Loucy (cell line): Measurements from ENCODE around the gene SLC1A1.
A peak's percentile ranks its signal among the peaks of the same experiment; 100 is the strongest.

Source experiments
- H2AFZ ChIP-seq: fragments of 200-600 bp; sonication (generic); 2 replicates; pipeline ENCODE4 v1.6.0; 2016; ENCODE audit warnings: antibody characterized with exemption, mild to moderate bottlenecking, low read length, moderate library complexity
- H3F3A ChIP-seq: fragments of 200-600 bp; 2 replicates; pipeline ENCODE4 v1.6.0; 2016; ENCODE audit warnings: antibody characterized with exemption, low read depth, mild to moderate bottlenecking
- H3K27me3 ChIP-seq: fragments of 200-600 bp; sonication (generic); 2 replicates; pipeline ENCODE4 v1.6.1; 2014; ENCODE audit warnings: low read length, mild to moderate bottlenecking; ENCODE audit not compliant: insufficient read depth, poor library complexity, severe bottlenecking
- H3K36me3 ChIP-seq: fragments of 200-600 bp; sonication (generic); 2 replicates; pipeline ENCODE4 v1.6.1; 2016; ENCODE audit warnings: low read length; ENCODE audit not compliant: insufficient read depth
- H3K4me1 ChIP-seq: fragments of 200-600 bp; sonication (generic); 2 replicates; pipeline ENCODE4 v1.5.1; 2014; ENCODE audit warnings: low read length, mild to moderate bottlenecking; ENCODE audit not compliant: insufficient read depth, poor library complexity, severe bottlenecking
- H3K4me2 ChIP-seq: fragments of 200-600 bp; sonication (generic); 2 replicates; pipeline ENCODE4 v1.6.0; 2014; ENCODE audit warnings: antibody characterized with exemption, low read length, low read depth, mild to moderate bottlenecking; ENCODE audit not compliant: poor library complexity, severe bottlenecking
- H3K4me3 ChIP-seq: fragments of 200-600 bp; sonication (generic); 2 replicates; pipeline ENCODE4 v1.5.1; 2014; ENCODE audit warnings: low read length, mild to moderate bottlenecking, mixed read lengths; ENCODE audit not compliant: poor library complexity, severe bottlenecking
- H3K79me2 ChIP-seq: fragments of 200-600 bp; sonication (generic); 2 replicates; pipeline ENCODE4 v1.6.1; 2014; ENCODE audit warnings: low read length; ENCODE audit not compliant: insufficient read depth
- H3K9ac ChIP-seq: fragments of 200-600 bp; sonication (generic); 2 replicates; pipeline ENCODE4 v1.6.0; 2014; ENCODE audit warnings: mild to moderate bottlenecking, low read depth, low read length, moderate library complexity; ENCODE audit not compliant: poor library complexity, severe bottlenecking
- H3K9me2 ChIP-seq: fragments of 200-600 bp; sonication (generic); replicated peaks from 2 replicates; pipeline ENCODE4 v1.6.1; 2016; ENCODE audit warnings: low read depth, low read length, mixed read lengths
- H3K9me3 ChIP-seq: fragments of 200-600 bp; sonication (generic); 2 replicates; pipeline ENCODE4 v1.6.1; 2014; ENCODE audit warnings: mild to moderate bottlenecking, antibody characterized with exemption, low read length, low read depth; ENCODE audit not compliant: insufficient read depth
- H4K20me1 ChIP-seq: fragments of 200-600 bp; sonication (generic); 2 replicates; pipeline ENCODE4 v1.6.0; 2014; ENCODE audit warnings: antibody characterized with exemption, low read length, mild to moderate bottlenecking; ENCODE audit not compliant: insufficient read depth, poor library complexity, severe bottlenecking
- CTCF ChIP-seq: fragments of 200-600 bp; sonication (generic); conservative IDR thresholded peaks from 2 replicates; pipeline ENCODE4 v1.5.1; 2014; ENCODE audit warnings: mild to moderate bottlenecking, antibody characterized with exemption, low read length
- EZH2phosphoT487 ChIP-seq: fragments of 200-600 bp; IDR thresholded peaks from 2 replicates; pipeline ENCODE4 v1.6.1; 2018; ENCODE audit warnings: antibody characterized with exemption, mild to moderate bottlenecking, moderate library complexity, borderline replicate concordance

SLC1A1 gene

GRCh38 chr9:4547016-4547415 lies 56.7 kb downstream of the SLC1A1 start:
- H2AFZ ChIP-seq: no peak overlapping the region
- H3K9me3 ChIP-seq: no peaks in the 10 kb centered on the region
- H3F3A ChIP-seq: no peaks in the 10 kb centered on the region
- H3K9ac ChIP-seq: no peak overlapping the region
- no peak overlapping the region for H3K4me2 ChIP-seq
- H3K79me2 ChIP-seq: no peaks in the 10 kb centered on the region
- no peaks in the 10 kb centered on the region for H3K9me2 ChIP-seq
- TF ChIP-seq EZH2phosphoT487 (no peak), CTCF (no peak)
- H3K27me3 ChIP-seq: peaks cover 27% of the 10 kb centered on the region
- H3K4me1 ChIP-seq: no peaks in the 10 kb centered on the region
- no peaks in the 10 kb centered on the region for H4K20me1 ChIP-seq
- H3K36me3 ChIP-seq: no peaks in the 10 kb centered on the region
- H3K4me3 ChIP-seq: no peak overlapping the region

- TF ChIP-seq EZH2phosphoT487 (no peak), CTCF (peak; percentile 60)
- Histone ChIP-seq H3K79me2 (no peaks in the 10 kb centered on the region), H2AFZ (no peak overlapping the region), H3F3A (no peaks in the 10 kb centered on the region), H4K20me1 (no peaks in the 10 kb centered on the region), H3K27me3 (peaks cover 47% of the 10 kb centered on the region), H3K36me3 (no peaks in the 10 kb centered on the region), H3K4me3 (no peak overlapping the region), H3K9me3 (no peaks in the 10 kb centered on the region), H3K9me2 (no peaks in the 10 kb centered on the region), H3K4me1 (no peaks in the 10 kb centered on the region), H3K4me2 (no peak overlapping the region), H3K9ac (no peak overlapping the region)
These were observed 58.8 kb downstream of the SLC1A1 start for GRCh38 chr9:4548811-4549725.

- no peaks in the 10 kb centered on the region for H3K36me3 ChIP-seq
- no peaks in the 10 kb centered on the region for H3K9me3 ChIP-seq
- H4K20me1 ChIP-seq: no peaks in the 10 kb centered on the region
- H3K79me2 ChIP-seq: no peaks in the 10 kb centered on the region
- peaks cover 54% of the 10 kb centered on the region for H3K27me3 ChIP-seq
- no peak overlapping the region for H2AFZ ChIP-seq
- no peak overlapping the region for H3K4me2 ChIP-seq
- H3K9me2 ChIP-seq: no peaks in the 10 kb centered on the region
- H3K9ac ChIP-seq: no peak overlapping the region
- H3F3A ChIP-seq: no peaks in the 10 kb centered on the region
- no peak for TF ChIP-seq EZH2phosphoT487
- TF ChIP-seq CTCF: no peak
- no peaks in the 10 kb centered on the region for H3K4me1 ChIP-seq
- H3K4me3 ChIP-seq: no peak overlapping the region
These were observed 59.6 kb downstream of the SLC1A1 start for GRCh38 chr9:4549751-4550295.
